ENCODE measurements around the gene CHMP1A.

GRCh38 chr16:89619840-89620239 is 37.7 kb downstream of the CHMP1A start:
- TF ChIP-seq CTCF (IDR thresholded peaks at IDR 0.05; ENCODE audit: low read depth, low read length) (no peak), EZH2phosphoT487 (IDR thresholded peaks at IDR 0.05; ENCODE audit: low read depth) (no peak)
